K562 (cell line): Measurements from ENCODE around the gene MAMDC2. TPM values are rescaled to one million over a fixed set of nuclear protein-coding genes. Genes with fewer than 3 reads are reported as not detected.

Source experiments
- ATAC-seq: fragments of 200-7000 bp; cut with Tn5 transposase; 3 replicates; pipeline ENCODE4 v1.9.1; 2020; ENCODE audit warnings: moderate library complexity
- BruUV-seq: library from RNA; stranded (reverse); fragments of 400-500 nt; replicated peaks from 2 replicates; lab custom pipeline; 2021; lab: Mats Ljungman, UMichigan
- CTCF ChIA-PET: fragments of 300-600 bp; formaldehyde crosslinking; extraction: SDS; loops from one replicate; lab custom pipeline; 2021; ENCODE audit warnings: low intra/inter-chr PET ratio; lab: Yijun Ruan, JAX
- POLR2A ChIA-PET: fragments of 300-600, 350-650 bp; sonication (Branson Sonifier 250); formaldehyde crosslinking; extraction: SDS; loops from one replicate; lab custom pipeline; 2021; ENCODE audit warnings: antibody characterized with exemption, inconsistent platforms; lab: Yijun Ruan, JAX
- DNase-seq, 4 experiments: peaks; one replicate each; pipeline versions ENCODE4 v3.0.0 to v3.0.0-alpha.2; 2011 to 2018; ENCODE audit warnings: low spot score in 3 of 4, mixed read lengths in 3 of 4; ENCODE audit errors: extremely low read depth in 1 of 4
- FAIRE-seq: peaks from 2 replicates; lab custom pipeline; 2011; peaks lifted over from hg19 to GRCh38; lab: Jason Lieb, UNC
- H2AFZ ChIP-seq: 2 replicates; pipeline ENCODE4 v1.6.0; 2011; ENCODE audit warnings: low read depth, low read length, control low read depth, inconsistent platforms
- H3K27ac ChIP-seq: fragments of 200-600 bp; 3 replicates; pipeline ENCODE4 v1.8.0; 2011; ENCODE audit warnings: low read depth, mild to moderate bottlenecking, control low read depth, inconsistent platforms, low read length, moderate library complexity, mixed read lengths; ENCODE audit errors: extremely low read depth
- H3K27me3 ChIP-seq, 2 experiments: fragments of 300-600 bp in 1 of 2; 2 replicates in 1 of 2; 3 replicates in 1 of 2; pipeline versions ENCODE4 v1.6.0 to v1.8.0; 2011; ENCODE audit warnings: inconsistent platforms in 2 of 2, low read length in 2 of 2, mild to moderate bottlenecking in 1 of 2, mixed read lengths in 1 of 2, moderate library complexity in 1 of 2; ENCODE audit not compliant: control insufficient read depth in 2 of 2, insufficient read depth in 2 of 2
- H3K36me3 ChIP-seq: fragments of 300-600 bp; 3 replicates; pipeline ENCODE4 v1.8.0; 2011; ENCODE audit warnings: mild to moderate bottlenecking, low read length, inconsistent platforms; ENCODE audit not compliant: control insufficient read depth, insufficient read depth
- H3K4me1 ChIP-seq, 2 experiments: fragments of 200-600 bp in 1 of 2; replicated peaks in 1 of 2; 2 replicates in 1 of 2; 3 replicates in 1 of 2; pipeline versions ENCODE4 v1.5.1 to v1.8.0; 2011; ENCODE audit warnings: inconsistent platforms in 2 of 2, low read length in 2 of 2, mild to moderate bottlenecking in 1 of 2, mixed read lengths in 1 of 2, moderate library complexity in 1 of 2; ENCODE audit not compliant: control insufficient read depth in 2 of 2, insufficient read depth in 2 of 2
- H3K4me2 ChIP-seq: 2 replicates; pipeline ENCODE4 v1.6.1; 2011; ENCODE audit warnings: low read length, control low read depth, inconsistent platforms, mixed read lengths; ENCODE audit not compliant: insufficient read depth
- H3K4me3 ChIP-seq: fragments of 200-600 bp; sonication (generic), shearing (Covaris generic); 2 replicates; pipeline ENCODE4 v1.5.1; 2016; ENCODE audit warnings: control low read depth, inconsistent platforms
- H3K79me2 ChIP-seq: fragments of 200-600 bp; 3 replicates; pipeline ENCODE4 v1.8.0; 2011; ENCODE audit warnings: low read length, inconsistent platforms; ENCODE audit not compliant: control insufficient read depth, insufficient read depth
- H3K9ac ChIP-seq, 2 experiments: 2 replicates each; pipeline versions ENCODE4 v1.6.0 to v1.6.1; 2011; ENCODE audit warnings: low read depth in 2 of 2, low read length in 2 of 2, control low read depth in 1 of 2, inconsistent platforms in 1 of 2, mild to moderate bottlenecking in 1 of 2, mixed read lengths in 1 of 2; ENCODE audit not compliant: insufficient read depth in 1 of 2
- H3K9me1 ChIP-seq: one replicate; pipeline ENCODE4 v1.6.0; 2011; ENCODE audit warnings: inconsistent platforms, mild to moderate bottlenecking, low read length, moderate library complexity; ENCODE audit not compliant: control insufficient read depth, insufficient read depth
- H3K9me3 ChIP-seq: replicated peaks from 2 replicates; pipeline ENCODE4 v1.5.1; 2011; ENCODE audit warnings: low read depth, low read length, inconsistent platforms; ENCODE audit not compliant: control insufficient read depth, insufficient read depth
- H4K20me1 ChIP-seq: replicated peaks from 2 replicates; pipeline ENCODE4 v1.6.1; 2011; ENCODE audit warnings: low read length, inconsistent platforms, mixed read lengths; ENCODE audit not compliant: control insufficient read depth, insufficient read depth
- CXXC5 ChIP-seq: fragments of 250-450 bp; sonication (Bioruptor Pico); IDR thresholded peaks from 2 replicates; pipeline ENCODE4 v1.8.0; 2022; ENCODE audit warnings: inconsistent platforms, mild to moderate bottlenecking, moderate library complexity
- HIVEP1 ChIP-seq: fragments of 250-450 bp; sonication (Bioruptor Pico); IDR thresholded peaks from 2 replicates; pipeline ENCODE4 v1.4.0; 2020; ENCODE audit warnings: mild to moderate bottlenecking
- KAT2B ChIP-seq: IDR thresholded peaks from one replicate; pipeline ENCODE4 v1.6.1; 2012; ENCODE audit warnings: low read depth, mild to moderate bottlenecking, control low read depth, inconsistent platforms, low read length, moderate library complexity
- MTA1 ChIP-seq: fragments of 450-650 bp; IDR thresholded peaks from 2 replicates; pipeline ENCODE4 v1.6.1; 2017; ENCODE audit warnings: borderline replicate concordance
- NR3C1 ChIP-seq: sonication (generic); formaldehyde crosslinking; IDR thresholded peaks from 2 replicates; pipeline ENCODE4 v1.8.1; 2022; ENCODE audit warnings: missing genetic modification reagents
- OTX1 ChIP-seq: fragments of 450-650 bp; formaldehyde crosslinking; IDR thresholded peaks from 2 replicates; pipeline ENCODE4 v1.4.0; 2022; ENCODE audit warnings: mild to moderate bottlenecking
- SETDB1 ChIP-seq: IDR thresholded peaks from one replicate; pipeline ENCODE4 v1.6.1; 2012; ENCODE audit warnings: low read length, control low read depth, inconsistent platforms
- SIN3A ChIP-seq, 2 experiments: fragments of 150-350 bp in 1 of 2; IDR thresholded peaks; 2 replicates each; pipeline ENCODE4 v1.6.1; 2011 to 2016; ENCODE audit warnings: borderline replicate concordance in 2 of 2, low read depth in 2 of 2, low read length in 2 of 2, mild to moderate bottlenecking in 2 of 2, moderate library complexity in 2 of 2; ENCODE audit not compliant: control insufficient read depth in 1 of 2
- TAF9B ChIP-seq: fragments of 450-650 bp; IDR thresholded peaks from 2 replicates; pipeline ENCODE4 v1.6.1; 2018; ENCODE audit warnings: mild to moderate bottlenecking; ENCODE audit not compliant: partially characterized antibody
- YBX1 ChIP-seq: fragments of 450-650 bp; IDR thresholded peaks from 2 replicates; pipeline ENCODE4 v1.7.1; 2016; ENCODE audit warnings: mild to moderate bottlenecking
- ZNF134 ChIP-seq: fragments of 250-450 bp; sonication (Bioruptor Pico); conservative IDR thresholded peaks from 2 replicates; pipeline ENCODE4 v1.4.0; 2020
- ZNF3 ChIP-seq: fragments of 250-450 bp; sonication (Bioruptor Pico); IDR thresholded peaks from 2 replicates; pipeline ENCODE4 v1.5.0; 2021; ENCODE audit warnings: mild to moderate bottlenecking, moderate library complexity
- WGBS: fragments of 100-300 bp; shearing (Covaris generic); methylation state at CpG from one replicate; pipeline ENCODE4 v1.1.6; 2016; ENCODE audit warnings: low coverage, mixed read lengths; ENCODE audit not compliant: insufficient coverage; ENCODE audit errors: missing lambda C conversion rate; 5-methylcytosine and 5-hydroxymethylcytosine counted together
- in situ Hi-C: fragments of 300-500 bp; cut with MboI; formaldehyde crosslinking; loops from 4 replicates; pipeline ENCODE4 v1.15.0; 2018; ENCODE audit warnings: inconsistent platforms, mixed read lengths
- intact Hi-C: fragments of 100-400 bp; cut with micrococcal nuclease; formaldehyde crosslinking; loops from 2 replicates; pipeline ENCODE4 v1.14.2; 2022
- polyA plus RNA-seq, 8 experiments: library from polyadenylated mRNA; depleted of rRNA in 4 of 8; stranded (reverse) in 5 of 8; unstranded in 3 of 8; fragments of >200 nt; fragmentation: Nextera tagmentation in 2 of 8; fragmentation: Illumina TruSeq in 1 of 8; extraction: Ambion mirVana in 2 of 8; extraction: Trizol in 1 of 8; gene quantifications; 2 replicates each; pipeline versions ENCODE4 v1.2.1 to v1.2.3, GENCODE V29; 2011 to 2014; ENCODE audit warnings: inconsistent platforms in 1 of 8, missing spikeins in 1 of 8
- total RNA-seq, 7 experiments: library from RNA; depleted of rRNA in 6 of 7; stranded (reverse); fragments of >200 nt in 6 of 7; fragmentation: Illumina TruSeq in 2 of 7; extraction: Trizol in 2 of 7; gene quantifications; 2 replicates each; pipeline versions ENCODE4 v1.2.1 to v1.2.3, GENCODE V29; 2011 to 2021; ENCODE audit warnings: low replicate concordance in 1 of 7
- TF ChIP-seq, protein P1 (sequence below): fragments of 250-450 bp; sonication (Bioruptor Pico); IDR thresholded peaks from 2 replicates; pipeline ENCODE4 v1.8.0; 2022; ENCODE audit warnings: moderate library complexity, mild to moderate bottlenecking, inconsistent platforms
- TF ChIP-seq, protein P2 (sequence below): IDR thresholded peaks from 3 replicates; pipeline ENCODE4 v1.6.1; 2011; ENCODE audit warnings: borderline replicate concordance, mild to moderate bottlenecking, moderate library complexity; ENCODE audit not compliant: insufficient read length; ENCODE audit errors: extremely low read depth

MAMDC2 gene
- total and polyA plus RNA-seq, 9 of the 15 experiments (the other 6 are each of a cell fraction or from before 2014, with no cell fraction given): 0.01 to 0.03 TPM; not detected in 7

DNA sequence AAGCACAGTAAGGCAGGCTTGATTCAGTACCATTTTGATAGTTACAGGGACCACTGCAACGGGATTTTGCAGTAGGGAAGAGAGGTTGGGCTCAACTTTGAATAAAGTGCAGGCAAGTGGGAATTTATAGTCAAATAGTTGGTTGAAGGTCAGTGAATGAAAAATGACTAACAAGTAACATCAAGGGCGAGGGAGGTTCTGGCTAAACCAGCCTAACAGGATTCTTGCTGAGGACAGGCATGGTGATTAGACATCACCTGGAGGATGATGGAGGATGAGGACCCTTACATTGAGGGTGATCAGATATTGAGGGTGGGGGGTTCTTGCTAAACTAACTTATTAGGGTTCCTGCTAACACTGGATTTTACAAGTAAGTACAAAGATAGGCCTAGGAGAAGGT is 149.1 kb downstream of the MAMDC2 start:
- Histone ChIP-seq H3K9ac (no peak overlapping the region), H3K9me1 (no peaks in the 10 kb centered on the region), H3K27me3 (no peaks in the 10 kb centered on the region), H3K4me2 (no peak overlapping the region), H3K27ac (no peak overlapping the region), H3K9me3 (no peaks in the 10 kb centered on the region), H4K20me1 (no peaks in the 10 kb centered on the region), H2AFZ (no peak overlapping the region), H3K4me1 (no peaks in the 10 kb centered on the region), H3K4me3 (no peak overlapping the region), H3K36me3 (no peaks in the 10 kb centered on the region), H3K79me2 (no peaks in the 10 kb centered on the region)
- TF ChIP-seq CXXC5: no peak
- TF ChIP-seq MTA1: no peak
- TF ChIP-seq KAT2B: no peak
- TF ChIP-seq HIVEP1 (CRISPR knock-in tag): no peak
- TF ChIP-seq ZNF134 (CRISPR knock-in tag): no peak
- TF ChIP-seq, protein P1, sequence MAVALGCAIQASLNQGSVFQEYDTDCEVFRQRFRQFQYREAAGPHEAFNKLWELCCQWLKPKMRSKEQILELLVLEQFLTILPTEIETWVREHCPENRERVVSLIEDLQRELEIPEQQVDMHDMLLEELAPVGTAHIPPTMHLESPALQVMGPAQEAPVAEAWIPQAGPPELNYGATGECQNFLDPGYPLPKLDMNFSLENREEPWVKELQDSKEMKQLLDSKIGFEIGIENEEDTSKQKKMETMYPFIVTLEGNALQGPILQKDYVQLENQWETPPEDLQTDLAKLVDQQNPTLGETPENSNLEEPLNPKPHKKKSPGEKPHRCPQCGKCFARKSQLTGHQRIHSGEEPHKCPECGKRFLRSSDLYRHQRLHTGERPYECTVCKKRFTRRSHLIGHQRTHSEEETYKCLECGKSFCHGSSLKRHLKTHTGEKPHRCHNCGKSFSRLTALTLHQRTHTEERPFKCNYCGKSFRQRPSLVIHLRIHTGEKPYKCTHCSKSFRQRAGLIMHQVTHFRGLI (CRISPR knock-in tag): no peak
- TF ChIP-seq SETDB1: no peak
- no peak for TF ChIP-seq NR3C1 (CRISPR knock-in tag)
- no peak for TF ChIP-seq TAF9B
- TF ChIP-seq SIN3A (IDR thresholded peaks at IDR 0.05; ENCODE audit: borderline replicate concordance in 2 of 2, control insufficient read depth in 1 of 2, low read depth in 2 of 2, low read length in 2 of 2): no peak
- no peak for TF ChIP-seq YBX1
- no peak for TF ChIP-seq ZNF3 (CRISPR knock-in tag)
- TF ChIP-seq OTX1 (CRISPR knock-in tag): no peak
- TF ChIP-seq, protein P2, sequence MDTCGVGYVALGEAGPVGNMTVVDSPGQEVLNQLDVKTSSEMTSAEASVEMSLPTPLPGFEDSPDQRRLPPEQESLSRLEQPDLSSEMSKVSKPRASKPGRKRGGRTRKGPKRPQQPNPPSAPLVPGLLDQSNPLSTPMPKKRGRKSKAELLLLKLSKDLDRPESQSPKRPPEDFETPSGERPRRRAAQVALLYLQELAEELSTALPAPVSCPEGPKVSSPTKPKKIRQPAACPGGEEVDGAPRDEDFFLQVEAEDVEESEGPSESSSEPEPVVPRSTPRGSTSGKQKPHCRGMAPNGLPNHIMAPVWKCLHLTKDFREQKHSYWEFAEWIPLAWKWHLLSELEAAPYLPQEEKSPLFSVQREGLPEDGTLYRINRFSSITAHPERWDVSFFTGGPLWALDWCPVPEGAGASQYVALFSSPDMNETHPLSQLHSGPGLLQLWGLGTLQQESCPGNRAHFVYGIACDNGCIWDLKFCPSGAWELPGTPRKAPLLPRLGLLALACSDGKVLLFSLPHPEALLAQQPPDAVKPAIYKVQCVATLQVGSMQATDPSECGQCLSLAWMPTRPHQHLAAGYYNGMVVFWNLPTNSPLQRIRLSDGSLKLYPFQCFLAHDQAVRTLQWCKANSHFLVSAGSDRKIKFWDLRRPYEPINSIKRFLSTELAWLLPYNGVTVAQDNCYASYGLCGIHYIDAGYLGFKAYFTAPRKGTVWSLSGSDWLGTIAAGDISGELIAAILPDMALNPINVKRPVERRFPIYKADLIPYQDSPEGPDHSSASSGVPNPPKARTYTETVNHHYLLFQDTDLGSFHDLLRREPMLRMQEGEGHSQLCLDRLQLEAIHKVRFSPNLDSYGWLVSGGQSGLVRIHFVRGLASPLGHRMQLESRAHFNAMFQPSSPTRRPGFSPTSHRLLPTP: no peak
- no TSS peak for BruUV-seq
- POLR2A ChIA-PET: no interaction called here
- in situ Hi-C loops (no loop called here), intact Hi-C loops (no loop called here)
- no peak for ATAC-seq
- CTCF ChIA-PET: no interaction called here
- DNase-seq: no peak
- WGBS: 0% methylated on average over 2 of the region's 2 CpGs
- FAIRE-seq: no peak
